Measurements from ENCODE around the gene POFUT1. TPM values are rescaled to one million over a fixed set of nuclear protein-coding genes. Genes with fewer than 3 reads are reported as not detected.

Gene POFUT1
- 1.7 and 2.1 TPM in 2 replicates for polyA plus RNA-seq

DNA sequence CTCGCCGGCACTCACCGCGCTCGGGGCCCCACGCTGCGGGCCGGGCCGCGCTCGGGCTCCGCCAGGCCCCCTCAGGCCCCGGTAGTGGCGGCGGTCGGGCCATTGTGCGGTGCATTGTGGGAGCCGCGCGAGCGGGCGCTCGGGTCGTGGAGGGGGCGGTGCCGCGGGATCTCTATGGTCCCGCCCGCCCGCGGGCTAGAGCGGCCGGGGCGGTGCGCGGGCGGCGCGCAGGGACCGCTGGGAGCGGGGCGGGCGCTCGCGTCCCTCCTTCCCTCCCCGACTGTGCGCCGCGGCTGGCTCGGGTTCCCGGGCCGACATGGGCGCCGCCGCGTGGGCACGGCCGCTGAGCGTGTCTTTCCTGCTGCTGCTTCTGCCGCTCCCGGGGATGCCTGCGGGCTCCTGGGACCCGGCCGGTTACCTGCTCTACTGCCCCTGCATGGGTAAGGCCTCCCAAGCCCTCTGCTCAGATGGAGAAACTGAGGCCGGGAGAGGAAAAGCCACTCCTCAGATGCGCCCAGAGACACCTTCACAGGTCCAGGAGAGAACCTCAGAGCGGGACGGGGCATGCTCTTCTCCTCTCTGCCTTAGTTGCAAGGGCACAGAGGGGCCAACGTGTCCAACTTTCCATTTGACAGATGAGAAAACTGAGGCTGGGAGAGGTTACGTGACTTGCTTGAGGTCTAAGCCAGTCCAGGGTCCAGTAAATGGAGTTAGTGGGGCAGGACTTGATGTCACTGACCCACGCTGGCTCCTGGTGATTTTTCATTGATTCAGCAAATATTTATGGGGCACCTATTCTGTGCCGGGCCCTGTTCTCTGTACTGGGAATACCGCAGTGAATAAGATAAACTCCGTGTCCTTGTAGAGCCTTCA lies at the start of gene POFUT1, which contains the start of gene PLAGL2:
Gene POFUT1 (plus strand): TSS at position 255 of the 873 bp plus-strand sequence. CDS start 62 bp downstream, at position 317.
Gene PLAGL2 (minus strand): TSS at position 118 of the 873 bp plus-strand sequence. CDS start 5,565 bp downstream, outside the sequence.

DNA sequence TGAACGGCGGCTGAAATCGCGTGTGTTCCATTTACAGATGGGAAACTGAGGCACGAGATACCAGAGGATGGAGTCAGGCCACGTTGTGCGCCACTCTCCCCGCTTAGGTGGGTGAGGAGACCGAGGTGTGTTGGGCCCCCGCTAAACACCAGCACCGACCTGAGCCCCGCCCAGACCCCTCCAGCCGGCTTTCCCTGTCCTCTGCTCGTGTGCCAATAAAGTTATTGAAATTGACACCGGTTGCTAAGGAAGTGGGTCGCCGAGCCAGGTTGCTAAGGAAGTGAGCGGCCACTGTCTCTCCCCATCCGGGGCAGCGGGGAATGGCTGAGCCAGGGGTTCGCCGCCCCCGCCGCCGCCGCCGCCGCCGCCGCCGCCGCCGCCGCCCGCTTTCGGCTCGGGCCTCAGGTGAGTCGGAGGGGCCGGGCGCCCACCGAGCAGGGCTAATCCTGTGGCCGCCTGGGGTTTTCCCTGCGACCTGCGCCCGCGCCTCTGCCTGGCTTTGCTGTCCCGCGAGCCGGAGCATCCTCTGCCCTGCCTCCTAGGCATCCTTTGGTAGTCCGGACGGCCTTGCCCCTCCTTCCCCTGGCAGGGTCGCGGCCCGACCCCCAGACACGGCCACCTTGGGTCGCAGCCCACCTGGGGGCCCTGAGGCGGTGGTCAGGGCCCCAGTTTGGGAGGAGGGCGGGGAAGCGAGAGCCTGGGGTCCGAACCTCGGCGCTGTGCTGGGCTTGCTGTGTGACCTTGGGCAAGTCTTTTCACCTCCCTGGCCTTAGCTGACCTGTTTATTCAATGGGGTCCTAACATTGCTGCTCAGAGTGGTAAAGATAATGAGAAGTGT lies 69.9 kb downstream of the POFUT1 start, which contains the start of gene KIF3B:
Gene KIF3B (plus strand): TSS at position 291 of the 838 bp plus-strand sequence. CDS start 32,127 bp downstream, outside the sequence.

Other genes with a start within 250 kb of the POFUT1 start
- gene XKR7, start 239.7 kb upstream of the POFUT1 start, polyA plus RNA-seq = 0.04 and 0.35 TPM in 2 replicates
- gene CCM2L, start 197.4 kb upstream of the POFUT1 start, polyA plus RNA-seq = 0.13 TPM in 1 of 2 replicates, not detected in the other
- not detected in 2 replicates for gene HCK, start 155.6 kb upstream of the POFUT1 start, polyA plus RNA-seq
- gene TM9SF4, start 98.2 kb upstream of the POFUT1 start, polyA plus RNA-seq = 27.8 and 31.2 TPM in 2 replicates
- 0.24 and 0.28 TPM in 2 replicates for gene PLAGL2, start 137 bp upstream of the POFUT1 start, polyA plus RNA-seq
- gene KIF3B, start 69.8 kb downstream of the POFUT1 start, polyA plus RNA-seq = 14.4 TPM in 2 replicates
- gene ASXL1, start 150.5 kb downstream of the POFUT1 start, polyA plus RNA-seq = 2.5 and 4.8 TPM in 2 replicates